Mononuclear cell (primary cell): Measurements from ENCODE around the gene PCYT1A. TPM values are rescaled to one million over a fixed set of nuclear protein-coding genes. Genes with fewer than 3 reads are reported as not detected.
"Not testable (repeated sequence)": the region's sequence is repeated elsewhere in the genome, so short reads cannot be mapped to it uniquely, and the experiment has no call there.

Experiments used
- H3K27me3 ChIP-seq: 2 replicates; pipeline ENCODE4 v1.6.0; 2011; ENCODE audit warnings: low read length, control low read depth; ENCODE audit not compliant: insufficient read depth
- H3K4me1 ChIP-seq: 2 replicates; pipeline ENCODE4 v1.5.1; 2011; ENCODE audit warnings: mild to moderate bottlenecking, low read length, control low read depth; ENCODE audit not compliant: insufficient read depth
- H3K4me3 ChIP-seq: 2 replicates; pipeline ENCODE4 v1.5.1; 2011; ENCODE audit warnings: mild to moderate bottlenecking, low read length, moderate library complexity
- H3K9me3 ChIP-seq: 2 replicates; pipeline ENCODE4 v1.5.1; 2011; ENCODE audit warnings: low read depth, mild to moderate bottlenecking, control low read depth, low read length
- total RNA-seq: library from RNA; depleted of rRNA; stranded (reverse); fragments of >200 nt; gene quantifications from one replicate; pipeline ENCODE4 v1.2.3, GENCODE V29; 2012

PCYT1A gene
- 73.5 TPM for total RNA-seq

DNA sequence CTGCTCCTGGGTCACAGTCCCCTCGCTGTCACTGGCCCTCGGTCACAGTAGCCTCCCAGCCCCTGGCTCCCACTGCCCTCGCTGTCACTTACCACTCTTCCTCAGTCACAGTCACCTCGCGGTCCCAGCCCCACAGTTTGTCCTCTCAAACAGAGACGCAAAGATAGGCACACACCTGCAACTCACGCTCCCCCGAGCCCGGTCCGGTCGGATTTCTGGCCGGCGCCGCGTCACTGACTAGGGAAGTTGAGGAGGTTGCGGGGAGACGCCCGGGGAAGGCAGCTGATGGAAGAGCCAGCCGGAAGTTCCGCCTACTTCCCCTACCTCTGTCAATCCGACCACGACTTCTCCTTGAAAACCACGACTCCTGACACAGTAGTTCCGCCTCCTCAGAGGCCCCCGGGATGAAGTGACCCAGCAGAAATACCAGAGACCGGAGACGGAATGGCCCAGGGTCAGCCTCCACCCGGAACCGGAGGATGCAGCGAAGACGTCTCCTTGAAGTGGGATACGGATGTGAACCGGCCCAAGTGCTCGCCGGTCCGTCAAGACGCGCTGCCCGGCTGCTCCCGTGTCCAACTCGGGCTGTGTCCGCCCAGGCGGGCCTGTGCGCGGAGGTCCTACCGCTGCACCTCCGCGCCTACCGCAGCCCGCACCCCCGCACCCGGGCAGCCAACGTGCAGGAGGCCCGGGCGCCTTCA, at the start of gene PCYT1A:
Gene PCYT1A (minus strand): TSS at position 287 of the 701 bp plus-strand sequence. CDS start 17,195 bp downstream, outside the sequence.
- no peaks in the 10 kb centered on the region for H3K9me3 ChIP-seq
- peak within 1 kb of the TSS; percentile 77 for H3K4me3 ChIP-seq
- H3K4me1 ChIP-seq = peaks cover 38% of the 10 kb centered on the region
- no peaks in the 10 kb centered on the region for H3K27me3 ChIP-seq

DNA sequence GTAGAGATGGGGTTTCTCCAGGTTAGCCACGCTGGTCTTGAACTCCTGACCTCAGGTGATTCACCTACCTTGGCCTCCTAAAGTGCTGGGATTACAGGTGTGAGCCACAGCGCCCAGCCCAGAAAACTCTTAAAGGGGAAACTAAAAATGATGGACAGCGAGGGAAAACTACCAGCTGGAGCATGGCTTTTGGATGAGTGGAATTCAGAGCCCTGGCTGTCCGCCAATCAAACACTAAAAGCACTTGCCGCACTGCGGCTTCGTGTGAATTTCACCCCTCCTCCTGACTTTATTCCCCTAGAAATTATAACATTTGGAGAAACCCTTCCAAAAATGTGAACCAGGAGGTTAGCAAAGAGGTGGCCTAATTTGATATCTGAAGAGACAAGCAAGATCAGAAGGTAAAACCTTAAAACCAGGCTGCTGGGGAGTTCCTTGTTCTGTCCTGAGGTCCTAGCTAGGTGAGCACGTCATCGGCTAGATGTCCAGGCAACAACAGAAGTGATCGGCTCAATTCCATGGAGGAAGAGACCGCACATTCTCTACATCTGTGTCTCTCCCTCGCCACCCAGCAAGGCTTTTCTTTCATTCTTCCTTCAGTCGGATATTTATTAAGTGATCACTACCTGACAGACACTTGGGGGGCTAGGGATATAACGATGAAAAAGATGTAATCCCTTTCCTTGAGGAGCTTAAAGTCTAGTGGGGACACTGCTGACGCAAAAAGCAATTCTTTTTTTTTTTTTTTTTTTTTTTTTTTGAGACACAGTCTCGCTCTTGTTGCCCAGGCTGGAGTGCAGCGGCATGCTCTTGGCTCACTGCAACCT, 49.0 kb upstream of the PCYT1A start:
- H3K4me1 ChIP-seq = peaks cover 36% of the 10 kb centered on the region
- no peaks in the 10 kb centered on the region for H3K27me3 ChIP-seq
- no peak overlapping the region for H3K4me3 ChIP-seq
- H3K9me3 ChIP-seq = no peaks in the 10 kb centered on the region

DNA sequence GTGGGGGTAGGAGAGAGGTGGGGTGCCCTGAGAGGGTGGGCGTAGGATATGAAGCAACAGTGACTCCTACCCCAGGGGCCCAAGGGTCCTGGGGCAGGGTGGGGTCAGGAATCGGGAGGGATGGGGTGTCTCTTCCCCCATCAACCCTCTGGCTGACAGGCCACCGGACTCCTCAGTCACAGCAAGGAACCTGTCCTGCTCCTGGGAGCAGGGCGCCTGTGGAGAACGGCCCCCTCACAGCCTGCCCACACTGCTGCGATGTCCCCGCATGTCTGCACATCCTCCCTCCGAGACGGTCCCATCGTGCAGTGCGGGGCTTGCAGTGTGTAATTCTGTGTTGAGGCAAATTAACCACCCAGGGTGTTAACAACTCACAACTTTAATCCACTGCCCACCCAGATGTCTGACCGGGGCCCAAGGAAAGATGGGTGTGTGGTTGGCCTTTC, 48.0 kb upstream of the PCYT1A start:
- H3K27me3 ChIP-seq = no peaks in the 10 kb centered on the region
- peaks cover 28% of the 10 kb centered on the region for H3K4me1 ChIP-seq
- H3K4me3 ChIP-seq = no peak overlapping the region
- H3K9me3 ChIP-seq = no peaks in the 10 kb centered on the region

DNA sequence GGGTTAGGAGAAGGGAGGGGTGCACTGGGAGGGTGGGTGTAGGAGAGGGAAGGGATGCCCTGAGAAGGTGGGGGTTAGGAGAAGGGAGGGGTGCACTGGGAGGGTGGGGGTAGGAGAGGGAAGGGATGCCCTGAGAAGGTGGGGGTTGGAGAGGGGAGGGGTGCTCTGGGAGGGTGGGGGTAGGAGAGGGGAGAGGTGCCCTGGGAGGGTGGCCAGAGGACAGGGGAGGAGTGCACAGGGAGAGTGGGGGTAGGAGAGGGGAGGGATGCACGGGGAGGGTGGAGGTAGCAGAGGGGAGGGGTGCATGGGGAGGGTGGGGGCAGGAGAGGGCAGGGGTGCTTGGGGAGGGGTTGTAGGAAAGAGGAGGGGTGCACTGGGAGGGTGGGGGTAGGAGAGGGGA, 47.5 kb upstream of the PCYT1A start:
- no peak overlapping the region for H3K4me3 ChIP-seq
- no peaks in the 10 kb centered on the region for H3K27me3 ChIP-seq
- H3K9me3 ChIP-seq = no peaks in the 10 kb centered on the region
- H3K4me1 ChIP-seq = peaks cover 22% of the 10 kb centered on the region

DNA sequence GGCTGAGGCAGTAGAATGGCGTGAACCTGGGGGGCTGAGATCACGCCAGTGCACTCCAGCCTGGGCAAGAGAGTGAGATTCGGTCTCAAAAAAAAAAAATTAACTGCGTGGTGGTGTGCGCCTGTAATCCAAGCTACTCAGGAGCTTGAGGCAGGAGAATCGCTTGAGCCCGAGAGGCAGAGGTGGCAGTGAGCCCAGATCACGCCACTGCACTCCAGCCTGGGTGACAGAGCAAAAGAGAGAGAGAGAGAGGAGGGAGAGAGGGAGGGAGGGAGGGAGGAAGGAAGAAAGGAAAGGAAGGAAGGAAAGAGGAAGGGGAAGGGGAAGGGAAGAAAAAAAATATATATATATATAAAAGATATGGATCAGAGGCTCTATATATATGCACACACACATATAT, 44.6 kb upstream of the PCYT1A start:
- no peak overlapping the region for H3K4me3 ChIP-seq
- no peaks in the 10 kb centered on the region for H3K27me3 ChIP-seq
- no peaks in the 10 kb centered on the region for H3K4me1 ChIP-seq
- H3K9me3 ChIP-seq = no peaks in the 10 kb centered on the region

DNA sequence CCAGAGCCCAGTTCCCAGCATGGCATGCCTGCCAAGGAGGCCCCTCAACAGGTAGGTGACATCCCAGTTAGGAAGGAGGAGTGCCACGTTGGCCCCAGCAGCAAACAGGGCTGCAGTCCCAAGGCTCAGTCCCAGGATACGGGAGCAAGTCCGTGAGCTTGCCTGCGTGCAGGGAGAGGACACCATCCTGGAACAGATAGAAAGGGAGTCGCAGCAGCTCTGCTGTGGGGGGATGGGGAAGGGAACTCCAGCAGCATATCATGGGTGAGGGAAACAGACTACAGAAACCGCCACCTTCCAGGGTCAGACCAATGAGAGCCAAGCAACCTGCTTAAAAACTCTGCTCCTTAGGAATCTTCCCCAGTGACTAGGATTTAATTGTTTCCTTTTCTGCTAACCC, 39.9 kb upstream of the PCYT1A start:
- H3K27me3 ChIP-seq = no peaks in the 10 kb centered on the region
- no peaks in the 10 kb centered on the region for H3K9me3 ChIP-seq
- no peak overlapping the region for H3K4me3 ChIP-seq
- H3K4me1 ChIP-seq = no peaks in the 10 kb centered on the region

DNA sequence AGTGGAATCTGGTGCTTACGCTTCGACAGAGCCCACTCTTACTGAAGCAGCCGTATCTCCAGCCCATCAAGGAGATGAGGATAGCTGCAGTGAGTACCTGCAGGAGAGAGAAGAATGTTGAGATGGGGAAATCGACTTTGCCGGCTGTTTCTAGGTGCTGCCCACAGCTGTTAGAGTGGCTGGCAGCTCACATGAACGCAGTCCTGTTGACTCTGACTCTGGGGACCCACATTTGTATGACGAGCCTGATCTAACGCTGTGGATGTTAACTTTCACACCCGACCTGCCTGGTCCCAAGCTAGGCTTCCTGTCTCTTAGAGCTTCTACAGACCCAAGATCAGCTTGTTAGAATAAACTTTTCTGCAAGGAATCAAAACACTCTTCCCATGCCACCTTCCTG, 39.4 kb upstream of the PCYT1A start:
- Histone ChIP-seq H3K4me3 (no peak overlapping the region), H3K9me3 (no peaks in the 10 kb centered on the region), H3K4me1 (peaks cover 4% of the 10 kb centered on the region), H3K27me3 (no peaks in the 10 kb centered on the region)

DNA sequence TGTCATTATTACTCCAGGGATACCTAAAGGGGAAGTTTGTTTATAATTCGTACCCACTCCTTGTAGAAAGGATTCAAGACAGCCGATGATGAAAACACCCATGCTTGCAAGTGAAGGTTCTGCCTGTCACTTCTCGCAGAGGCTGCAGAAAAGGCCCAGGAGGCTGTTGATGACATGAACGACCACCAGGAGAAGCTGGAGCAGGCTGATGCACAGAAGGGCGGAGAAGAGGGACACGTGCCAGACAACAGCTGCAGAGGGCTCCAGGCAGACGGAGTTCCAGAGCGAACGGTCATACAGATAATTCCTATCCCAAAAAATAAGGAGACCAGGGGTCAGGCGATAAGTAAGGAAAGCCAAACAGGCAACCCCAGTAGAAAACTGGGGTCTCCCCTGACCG, 36.2 kb upstream of the PCYT1A start:
- no peaks in the 10 kb centered on the region for H3K9me3 ChIP-seq
- peaks cover 21% of the 10 kb centered on the region for H3K4me1 ChIP-seq
- no peak overlapping the region for H3K4me3 ChIP-seq
- no peaks in the 10 kb centered on the region for H3K27me3 ChIP-seq

DNA sequence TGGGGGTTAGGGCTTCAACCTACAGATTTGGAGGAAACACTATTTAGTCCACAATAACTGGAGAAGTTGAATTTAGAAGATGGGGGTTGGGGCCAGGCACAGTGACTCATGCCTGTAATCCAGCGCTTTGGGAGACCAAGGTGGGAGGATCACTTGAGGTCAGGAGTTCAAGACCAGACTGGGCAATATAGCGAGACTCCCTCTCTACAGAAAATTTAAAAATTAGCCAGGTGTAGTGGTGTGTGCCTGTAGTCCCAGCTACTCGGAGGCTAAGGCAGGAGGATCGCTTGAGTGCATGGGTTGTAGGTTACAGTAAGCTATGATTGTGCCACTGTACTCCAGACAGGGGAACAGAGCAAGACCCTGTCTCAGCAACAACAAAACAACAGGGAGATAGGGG, 35.5 kb upstream of the PCYT1A start:
- Histone ChIP-seq H3K4me1 (peaks cover 22% of the 10 kb centered on the region), H3K4me3 (no peak overlapping the region), H3K9me3 (no peaks in the 10 kb centered on the region), H3K27me3 (no peaks in the 10 kb centered on the region)

DNA sequence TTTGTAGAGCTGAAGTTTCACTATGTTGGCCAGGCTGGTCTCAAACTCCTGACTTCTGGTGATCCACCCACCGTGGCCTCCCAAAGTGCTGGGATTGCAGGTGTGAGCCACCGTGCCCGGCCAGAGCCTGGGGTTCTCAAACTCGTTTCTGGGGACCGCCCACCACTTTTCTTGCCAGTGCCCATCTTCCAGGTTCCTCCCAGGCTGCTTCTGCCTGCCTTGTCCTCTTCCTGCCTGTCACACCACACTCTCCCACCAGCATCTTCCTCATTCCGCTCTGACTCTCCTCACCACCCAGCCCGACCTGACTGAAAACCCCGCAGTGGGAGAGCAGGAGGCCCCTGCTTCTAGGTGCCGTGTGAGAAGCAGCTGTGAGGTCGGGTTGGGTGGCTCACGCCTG, 33.6 kb upstream of the PCYT1A start:
- Histone ChIP-seq H3K27me3 (no peaks in the 10 kb centered on the region), H3K4me1 (peaks cover 27% of the 10 kb centered on the region), H3K9me3 (no peaks in the 10 kb centered on the region), H3K4me3 (no peak overlapping the region)

DNA sequence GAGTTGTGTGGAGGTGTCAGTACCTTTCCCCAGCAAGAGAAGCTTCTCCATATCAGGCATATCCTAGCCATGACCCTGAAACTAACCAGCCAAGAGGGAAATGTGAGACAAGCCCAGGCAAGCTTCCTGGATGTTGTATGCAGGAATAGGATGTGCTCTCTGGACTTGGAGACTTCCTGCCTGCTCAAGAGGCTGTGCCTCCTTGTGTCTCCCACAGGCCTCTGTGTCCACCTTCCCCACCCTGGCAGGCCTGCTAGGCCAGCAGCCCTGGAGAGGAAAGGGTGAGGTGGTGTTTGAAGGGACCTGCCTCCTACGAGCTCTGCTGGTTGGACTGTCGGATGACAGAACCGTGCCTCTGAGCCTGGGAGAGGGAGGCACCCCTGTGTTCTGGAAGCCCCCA, 32.6 kb upstream of the PCYT1A start:
- Histone ChIP-seq H3K27me3 (no peaks in the 10 kb centered on the region), H3K9me3 (no peaks in the 10 kb centered on the region), H3K4me1 (peaks cover 27% of the 10 kb centered on the region), H3K4me3 (no peak overlapping the region)

DNA sequence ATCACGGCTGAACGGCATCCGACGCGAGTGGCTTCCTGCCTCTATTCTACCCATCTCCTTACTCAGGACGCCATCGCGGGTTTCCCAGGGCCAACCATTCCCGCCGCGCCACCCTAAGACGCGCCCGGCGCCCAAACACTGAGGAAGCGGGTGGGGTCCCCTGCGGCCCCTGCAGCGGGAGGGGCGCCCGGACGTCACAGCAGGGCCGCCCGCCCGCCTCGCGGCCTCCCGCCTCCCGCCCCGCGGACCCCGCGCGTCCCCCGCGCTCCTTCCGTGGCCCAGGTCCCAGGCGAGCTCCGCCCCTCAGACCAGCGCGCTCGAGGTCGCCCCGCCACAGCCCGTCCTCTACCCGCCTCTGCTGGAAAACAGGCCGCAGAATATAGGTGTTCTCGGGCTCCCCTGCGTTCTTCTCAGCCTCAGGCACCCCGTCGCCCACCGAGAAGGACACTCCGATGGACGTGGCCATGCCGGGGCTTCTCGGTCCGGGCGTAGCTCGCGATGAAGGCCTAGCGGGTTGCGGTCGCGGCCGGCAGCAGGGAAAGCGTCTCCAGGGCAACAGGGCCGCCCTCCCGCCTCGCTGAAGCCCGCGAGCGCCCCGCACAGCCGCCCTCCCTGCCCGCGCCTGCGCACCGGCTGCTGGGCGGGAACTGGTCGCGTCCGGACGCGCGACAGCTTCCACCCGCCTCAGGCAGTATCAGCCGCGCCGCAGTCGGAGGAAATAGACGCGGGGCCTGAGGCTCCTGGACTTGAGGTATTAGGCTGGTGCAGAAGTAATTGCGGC, 30.4 kb upstream of the PCYT1A start, which contains the start of gene DYNLT2B:
Gene DYNLT2B (minus strand): TSS at position 554 of the 781 bp plus-strand sequence. CDS start 88 bp downstream, at position 466.
- H3K4me1 ChIP-seq = peaks cover 27% of the 10 kb centered on the region
- H3K27me3 ChIP-seq = no peaks in the 10 kb centered on the region
- H3K4me3 ChIP-seq = peak within 1 kb of the TSS; percentile 81
- H3K9me3 ChIP-seq = no peaks in the 10 kb centered on the region

DNA sequence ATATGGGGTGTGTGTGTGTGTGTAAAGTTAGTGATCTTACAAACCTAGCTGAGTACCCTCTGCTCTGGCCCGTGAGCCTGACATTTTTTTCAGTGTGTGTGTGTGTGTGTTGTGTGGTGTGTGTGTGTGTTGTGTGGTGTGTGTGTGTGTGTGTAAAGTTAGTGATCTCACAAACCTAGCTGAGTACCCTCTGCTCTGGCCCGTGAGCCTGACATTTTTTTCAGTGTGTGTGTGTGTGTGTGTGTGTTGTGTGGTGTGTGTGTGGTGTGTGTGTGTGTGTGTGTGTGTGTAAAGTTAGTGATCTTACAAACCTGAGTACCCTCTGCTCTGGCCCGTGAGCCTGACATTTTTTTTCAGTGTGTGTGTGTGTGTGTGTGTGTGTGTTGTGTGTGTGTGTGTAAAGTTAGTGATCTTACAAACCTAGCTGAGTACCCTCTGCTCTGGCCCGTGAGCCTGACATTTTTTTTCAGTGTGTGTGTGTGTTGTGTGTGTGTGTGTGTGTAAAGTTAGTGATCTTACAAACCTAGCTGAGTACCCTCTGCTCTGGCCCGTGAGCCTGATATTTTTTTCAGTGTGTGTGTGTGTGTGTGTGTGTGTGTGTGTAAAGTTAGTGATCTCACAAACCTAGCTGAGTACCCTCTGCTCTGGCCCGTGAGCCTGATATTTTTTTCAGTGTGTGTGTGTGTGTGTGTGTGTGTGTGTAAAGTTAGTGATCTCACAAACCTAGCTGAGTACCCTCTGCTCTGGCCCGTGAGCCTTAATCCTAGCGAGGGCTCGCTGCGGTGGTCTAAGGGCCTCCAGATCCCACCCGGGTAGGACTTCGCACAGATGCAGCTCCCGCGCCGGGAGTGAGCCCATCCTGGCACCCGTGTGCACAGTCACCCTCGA, 29.5 kb upstream of the PCYT1A start:
- peaks cover 24% of the 10 kb centered on the region for H3K4me1 ChIP-seq
- H3K9me3 ChIP-seq, H3K27me3 ChIP-seq: not testable (repeated sequence)
- peak overlapping the region; percentile 81 for H3K4me3 ChIP-seq

DNA sequence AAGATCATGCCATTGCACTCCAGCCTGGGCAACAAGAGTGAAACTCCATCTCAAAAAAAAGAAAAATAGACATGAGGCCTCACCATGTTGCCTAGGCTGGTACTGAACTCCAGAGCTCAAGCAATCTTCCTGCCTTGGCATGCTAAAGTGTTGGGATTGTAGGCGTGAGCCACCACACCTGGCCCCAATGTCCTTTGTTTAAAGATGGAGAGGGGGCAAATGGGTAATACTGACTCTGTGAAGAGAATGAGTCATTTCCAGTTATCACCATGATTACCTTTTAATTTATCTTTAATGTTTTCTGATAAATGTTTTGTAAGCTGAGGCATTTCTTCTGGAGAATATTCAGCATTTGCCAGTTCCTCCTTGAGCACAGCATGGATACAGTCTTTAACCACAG, 28.3 kb upstream of the PCYT1A start:
- H3K9me3 ChIP-seq = no peaks in the 10 kb centered on the region
- no peaks in the 10 kb centered on the region for H3K27me3 ChIP-seq
- H3K4me1 ChIP-seq = peaks cover 12% of the 10 kb centered on the region
- no peak overlapping the region for H3K4me3 ChIP-seq
